Breast epithelium (tissue), 4 donors: ENCODE measurements around the gene THSD4. TPM values are rescaled to one million over a fixed set of nuclear protein-coding genes. Genes with fewer than 3 reads are reported as not detected.

Source experiments
- DNase-seq, 2 donors: peaks; one replicate each; pipeline ENCODE4 v3.0.0-alpha.2; 2019; ENCODE audit warnings: low spot score in 2 of 2
- H3K27ac ChIP-seq, 2 donors: fragments of 200-600 bp; sonication (generic) in 1 of 2; one replicate each; pipeline ENCODE4 v1.5.1; 2016 to 2019; ENCODE audit warnings: mild to moderate bottlenecking in 1 of 2
- H3K27me3 ChIP-seq, 2 donors: fragments of 200-600 bp; sonication (generic) in 1 of 2; one replicate each; pipeline versions ENCODE4 v1.5.1 to v1.6.0; 2017 to 2019; ENCODE audit warnings: control low read depth in 1 of 2, mild to moderate bottlenecking in 1 of 2
- H3K36me3 ChIP-seq: fragments of 200-600 bp; one replicate; pipeline ENCODE4 v1.5.1; 2019
- H3K4me1 ChIP-seq, 2 donors: fragments of 200-600 bp; sonication (generic); one replicate each; pipeline ENCODE4 v1.5.1; 2016 to 2019; ENCODE audit warnings: control low read depth in 1 of 2
- H3K4me3 ChIP-seq, 3 donors: fragments of 200-600 bp; sonication (generic); 1 replicate in 2 of 3; 2 replicates in 1 of 3; pipeline ENCODE4 v1.5.1; 2016 to 2019; ENCODE audit warnings: mild to moderate bottlenecking in 3 of 3, moderate library complexity in 2 of 3
- H3K9me3 ChIP-seq, 2 donors: fragments of 200-600 bp; sonication (generic) in 1 of 2; one replicate each; pipeline ENCODE4 v1.5.1; 2016 to 2019; ENCODE audit warnings: control low read depth in 1 of 2
- POLR2A ChIP-seq: fragments of 450-650 bp; IDR thresholded peaks from one replicate; pipeline ENCODE4 v1.6.1; 2016; ENCODE audit warnings: antibody characterized with exemption, mild to moderate bottlenecking, moderate library complexity
- POLR2AphosphoS5 ChIP-seq, 3 donors: sonication (generic); formaldehyde crosslinking; IDR thresholded peaks; one replicate each; pipeline ENCODE4 v1.6.1; 2017; ENCODE audit warnings: antibody characterized with exemption in 3 of 3
- intact Hi-C: fragments of 100-400 bp; cut with DNase I; formaldehyde crosslinking; loops from one replicate; pipeline ENCODE4 v1.15.1; 2023; ENCODE audit warnings: low total_unique reads
- total RNA-seq, 3 donors: library from RNA; depleted of rRNA; stranded (reverse); fragments of >200 nt; gene quantifications; one replicate each; pipeline ENCODE4 v1.1.0, GENCODE V29; 2016
- TF ChIP-seq, protein P1 (sequence below), 3 donors: fragments of 450-650 bp; IDR thresholded peaks; one replicate each; pipeline ENCODE4 v1.5.1; 2016 to 2017; ENCODE audit warnings: antibody characterized with exemption in 3 of 3, mild to moderate bottlenecking in 3 of 3, moderate library complexity in 3 of 3

The THSD4 gene
- total RNA-seq, 3 donors from 2014 or later, result 0.64 to 58.7 (median 41.3) TPM

DNA sequence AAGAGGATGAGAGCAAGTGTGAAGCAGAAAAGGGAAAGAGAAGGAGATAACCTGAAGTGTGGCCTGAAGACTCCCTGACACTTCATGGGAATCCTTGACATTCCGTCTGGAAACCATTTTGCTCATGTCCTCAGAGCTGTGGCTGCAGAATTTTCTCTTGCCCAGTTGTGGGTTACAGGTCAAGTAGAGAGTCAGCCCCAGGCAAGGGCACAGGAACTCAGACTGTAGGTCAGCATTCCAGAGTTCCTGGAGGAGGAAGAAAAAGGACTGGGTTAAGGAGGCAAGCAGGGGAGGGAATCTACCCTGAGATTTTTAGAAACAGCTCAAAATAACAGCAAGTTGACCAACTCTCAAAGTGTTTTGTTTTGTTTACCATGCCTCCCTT, 4.1 kb upstream of the THSD4 start:
- H3K9me3 ChIP-seq, result no peaks in the 10 kb centered on the region
- no peak overlapping the region for H3K4me3 ChIP-seq
- no peak overlapping the region for H3K27ac ChIP-seq
- TF ChIP-seq, protein P1, sequence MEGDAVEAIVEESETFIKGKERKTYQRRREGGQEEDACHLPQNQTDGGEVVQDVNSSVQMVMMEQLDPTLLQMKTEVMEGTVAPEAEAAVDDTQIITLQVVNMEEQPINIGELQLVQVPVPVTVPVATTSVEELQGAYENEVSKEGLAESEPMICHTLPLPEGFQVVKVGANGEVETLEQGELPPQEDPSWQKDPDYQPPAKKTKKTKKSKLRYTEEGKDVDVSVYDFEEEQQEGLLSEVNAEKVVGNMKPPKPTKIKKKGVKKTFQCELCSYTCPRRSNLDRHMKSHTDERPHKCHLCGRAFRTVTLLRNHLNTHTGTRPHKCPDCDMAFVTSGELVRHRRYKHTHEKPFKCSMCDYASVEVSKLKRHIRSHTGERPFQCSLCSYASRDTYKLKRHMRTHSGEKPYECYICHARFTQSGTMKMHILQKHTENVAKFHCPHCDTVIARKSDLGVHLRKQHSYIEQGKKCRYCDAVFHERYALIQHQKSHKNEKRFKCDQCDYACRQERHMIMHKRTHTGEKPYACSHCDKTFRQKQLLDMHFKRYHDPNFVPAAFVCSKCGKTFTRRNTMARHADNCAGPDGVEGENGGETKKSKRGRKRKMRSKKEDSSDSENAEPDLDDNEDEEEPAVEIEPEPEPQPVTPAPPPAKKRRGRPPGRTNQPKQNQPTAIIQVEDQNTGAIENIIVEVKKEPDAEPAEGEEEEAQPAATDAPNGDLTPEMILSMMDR (IDR thresholded peaks at IDR 0.05), result no peak
- TF ChIP-seq POLR2A, result no peak
- TF ChIP-seq POLR2AphosphoS5 (IDR thresholded peaks at IDR 0.05), result no peak
- DNase-seq, result no peak
- intact Hi-C loops, result loop anchor here (10.0 kb wide), 1 partner anchor 334 kb away; no protein-coding TSS in a partner anchor
- H3K36me3 ChIP-seq, result no peaks in the 10 kb centered on the region
- H3K4me1 ChIP-seq, result no peaks in the 10 kb centered on the region
- H3K27me3 ChIP-seq, result no peaks in the 10 kb centered on the region

GRCh38 chr15:71111950-71112349, 3.3 kb upstream of the THSD4 start:
- TF ChIP-seq POLR2AphosphoS5 (IDR thresholded peaks at IDR 0.05) (no peak), POLR2A (no peak)
- TF ChIP-seq, protein P1 (IDR thresholded peaks at IDR 0.05), result no peak
- intact Hi-C loops, result loop anchor here (10.0 kb wide), 1 partner anchor 333 kb away; no protein-coding TSS in a partner anchor

GRCh38 chr15:71112429-71112828, 2.8 kb upstream of the THSD4 start:
- H3K27ac ChIP-seq, result no peak overlapping the region
- H3K36me3 ChIP-seq, result no peaks in the 10 kb centered on the region
- DNase-seq, result no peak
- H3K9me3 ChIP-seq, result no peaks in the 10 kb centered on the region
- intact Hi-C loops, result loop anchor here (10.0 kb wide), 1 partner anchor 332 kb away; no protein-coding TSS in a partner anchor
- no peak overlapping the region for H3K4me3 ChIP-seq
- no peaks in the 10 kb centered on the region for H3K27me3 ChIP-seq
- H3K4me1 ChIP-seq, result no peaks in the 10 kb centered on the region
- TF ChIP-seq POLR2AphosphoS5 (IDR thresholded peaks at IDR 0.05), result no peak
- TF ChIP-seq, protein P1 (IDR thresholded peaks at IDR 0.05), result no peak
- no peak for TF ChIP-seq POLR2A

More at GRCh38 chr15:71111950-71112349, 3.3 kb upstream of the THSD4 start:
- no peaks in the 10 kb centered on the region for H3K27me3 ChIP-seq
- H3K4me1 ChIP-seq, result no peaks in the 10 kb centered on the region
- H3K27ac ChIP-seq, result no peak overlapping the region
- H3K36me3 ChIP-seq, result no peaks in the 10 kb centered on the region
- DNase-seq, result no peak
- H3K9me3 ChIP-seq, result no peaks in the 10 kb centered on the region
- no peak overlapping the region for H3K4me3 ChIP-seq

- H3K27ac ChIP-seq, result peak overlapping the region; percentile 81 to 90
- no peak for DNase-seq
- TF ChIP-seq, protein P1 (IDR thresholded peaks at IDR 0.05), result no peak
- no peak for TF ChIP-seq POLR2AphosphoS5 (IDR thresholded peaks at IDR 0.05)
- intact Hi-C loops, result loop anchor here (10.0 kb wide), 1 partner anchor 331 kb away; no protein-coding TSS in a partner anchor
- no peaks in the 10 kb centered on the region for H3K4me1 ChIP-seq
- H3K9me3 ChIP-seq, result no peaks in the 10 kb centered on the region
- no peaks in the 10 kb centered on the region for H3K27me3 ChIP-seq
- peak overlapping the region in 1 of 3 donors; percentile 11 for H3K4me3 ChIP-seq
- no peaks in the 10 kb centered on the region for H3K36me3 ChIP-seq
Measured at GRCh38 chr15:71114066-71114680, 1.1 kb upstream of the THSD4 start.

GRCh38 chr15:71115567-71116351, 488 bp downstream of the THSD4 start:
- TF ChIP-seq POLR2AphosphoS5 (IDR thresholded peaks at IDR 0.05), result no peak
- TF ChIP-seq, protein P1 (IDR thresholded peaks at IDR 0.05), result no peak
- no peak for TF ChIP-seq POLR2A
- H3K36me3 ChIP-seq, result no peaks in the 10 kb centered on the region
- no peaks in the 10 kb centered on the region for H3K4me1 ChIP-seq
- DNase-seq, result peak; percentile 40 to 64
- no peaks in the 10 kb centered on the region for H3K27me3 ChIP-seq
- peak overlapping the region; percentile 81 to 90 for H3K27ac ChIP-seq
- no peaks in the 10 kb centered on the region for H3K9me3 ChIP-seq
- intact Hi-C loops, result loop anchor here (5.0 to 10.0 kb wide), 2 partner anchors 232 to 329 kb away; no protein-coding TSS in a partner anchor
- peak overlapping the region; percentile 44 to 73 (median 66) for H3K4me3 ChIP-seq
